Endothelial cell of umbilical vein (primary cell): ENCODE measurements around the gene PLB1. TPM values are rescaled to one million over a fixed set of nuclear protein-coding genes. Genes with fewer than 3 reads are reported as not detected.

Experiments
- BruUV-seq: library from RNA; stranded (reverse); fragments of 400-500 nt; replicated peaks from 2 replicates; lab custom pipeline; 2021; lab: Mats Ljungman, UMichigan
- CTCF ChIA-PET: fragments of 300-600, 350-600 bp; sonication (Branson Sonifier 250); formaldehyde crosslinking; loops from one replicate; lab custom pipeline; 2021; ENCODE audit warnings: antibody characterized with exemption, inconsistent platforms; lab: Charles Lee
- POLR2A ChIA-PET: fragments of 300-600, 350-600 bp; sonication (Branson Sonifier 250); formaldehyde crosslinking; loops from one replicate; lab custom pipeline; 2021; ENCODE audit warnings: antibody characterized with exemption, inconsistent platforms; lab: Charles Lee
- DNase-seq: peaks from one replicate; pipeline ENCODE4 v3.0.0-alpha.2; 2011; ENCODE audit warnings: low read depth, low spot score
- FAIRE-seq: peaks from 2 replicates; lab custom pipeline; 2011; peaks lifted over from hg19 to GRCh38; lab: Jason Lieb, UNC
- H2AFZ ChIP-seq: 2 replicates; pipeline ENCODE4 v1.6.0; 2012; ENCODE audit warnings: low read depth, low read length, control low read depth, inconsistent platforms
- H3K27ac ChIP-seq: 2 replicates; pipeline ENCODE4 v1.5.1; 2011; ENCODE audit warnings: low read depth, mild to moderate bottlenecking, control low read depth, low read length, moderate library complexity; ENCODE audit not compliant: insufficient read depth
- H3K27me3 ChIP-seq, 2 experiments: 2 replicates each; pipeline versions ENCODE4 v1.6.0 to v1.6.1; 2011; ENCODE audit warnings: low read length in 2 of 2, mixed read lengths in 1 of 2; ENCODE audit not compliant: control insufficient read depth in 2 of 2, insufficient read depth in 2 of 2
- H3K36me3 ChIP-seq, 2 experiments: 2 replicates in 1 of 2; 3 replicates in 1 of 2; pipeline ENCODE4 v1.5.1; 2011; ENCODE audit warnings: low read length in 2 of 2, mild to moderate bottlenecking in 1 of 2, moderate library complexity in 1 of 2; ENCODE audit not compliant: control insufficient read depth in 2 of 2, insufficient read depth in 2 of 2; ENCODE audit errors: extremely low read depth in 1 of 2
- H3K4me1 ChIP-seq: 3 replicates; pipeline ENCODE4 v1.5.1; 2011; ENCODE audit warnings: mild to moderate bottlenecking, low read length; ENCODE audit not compliant: control insufficient read depth, insufficient read depth; ENCODE audit errors: extremely low read depth
- H3K4me2 ChIP-seq: 2 replicates; pipeline ENCODE4 v1.6.1; 2011; ENCODE audit warnings: low read length, control low read depth, mixed read lengths; ENCODE audit not compliant: insufficient read depth
- H3K4me3 ChIP-seq, 3 experiments: fragments of 200-600 bp in 1 of 3; sonication (generic), shearing (Covaris generic) in 1 of 3; replicated peaks in 1 of 3; 2 replicates each; pipeline ENCODE4 v1.5.1; 2011 to 2016; ENCODE audit warnings: control low read depth in 3 of 3, low read length in 3 of 3, mild to moderate bottlenecking in 2 of 3, inconsistent platforms in 1 of 3, low read depth in 1 of 3, moderate library complexity in 1 of 3; ENCODE audit not compliant: insufficient read depth in 1 of 3
- H3K79me2 ChIP-seq: 2 replicates; pipeline ENCODE4 v1.6.0; 2012; ENCODE audit warnings: low read length, inconsistent platforms; ENCODE audit not compliant: control insufficient read depth, insufficient read depth
- H3K9ac ChIP-seq: replicated peaks from 2 replicates; pipeline ENCODE3; 2011; ENCODE audit warnings: low read length, control low read depth; ENCODE audit not compliant: insufficient read depth; ENCODE audit errors: extremely low read depth
- H3K9me1 ChIP-seq: replicated peaks from 3 replicates; pipeline ENCODE4 v1.6.0; 2011; ENCODE audit warnings: mild to moderate bottlenecking, low read length; ENCODE audit not compliant: control insufficient read depth, insufficient read depth; ENCODE audit errors: extremely low read depth
- H3K9me3 ChIP-seq: replicated peaks from 2 replicates; pipeline ENCODE4 v1.5.1; 2012; ENCODE audit warnings: low read length, inconsistent platforms; ENCODE audit not compliant: control insufficient read depth, insufficient read depth
- H4K20me1 ChIP-seq: replicated peaks from 2 replicates; pipeline ENCODE3; 2011; ENCODE audit warnings: mild to moderate bottlenecking, low read length; ENCODE audit not compliant: control insufficient read depth, insufficient read depth; ENCODE audit errors: extremely low read depth
- EZH2 ChIP-seq: IDR thresholded peaks from 2 replicates; pipeline ENCODE4 v1.6.1; 2012; ENCODE audit warnings: borderline replicate concordance, low read depth, mild to moderate bottlenecking, moderate library complexity, low read length, inconsistent platforms; ENCODE audit not compliant: severe bottlenecking
- FOS ChIP-seq: IDR thresholded peaks from 2 replicates; pipeline ENCODE4 v1.6.1; 2011; ENCODE audit warnings: mild to moderate bottlenecking, low read length, moderate library complexity, borderline replicate concordance; ENCODE audit not compliant: insufficient read depth
- GATA2 ChIP-seq: IDR thresholded peaks from 2 replicates; pipeline ENCODE4 v1.7.0; 2011; ENCODE audit warnings: low read depth, mild to moderate bottlenecking, moderate library complexity, mixed read lengths, low read length; ENCODE audit not compliant: insufficient read length, insufficient read depth
- MYC ChIP-seq: IDR thresholded peaks from one replicate; pipeline ENCODE4 v1.6.1; 2011; ENCODE audit warnings: mild to moderate bottlenecking, low read depth, low read length
- dilution Hi-C: fragments of 300-500 bp; cut with MboI; formaldehyde crosslinking; loops from one replicate; pipeline ENCODE4 v1.15.0; 2019; ENCODE audit warnings: low sequenced_read_pairs; ENCODE audit not compliant: extremely low pct_ligation_motif_present
- intact Hi-C: fragments of 100-400 bp; cut with micrococcal nuclease; formaldehyde crosslinking; loops from one replicate; pipeline ENCODE4 v1.10.0; 2022
- polyA plus RNA-seq, 4 experiments: library from polyadenylated mRNA; depleted of rRNA in 3 of 4; stranded (reverse) in 3 of 4; unstranded in 1 of 4; fragments of >200 nt; gene quantifications; 2 replicates each; pipeline versions ENCODE4 v1.2.1 to v1.2.3, GENCODE V29; 2011 to 2012; ENCODE audit warnings: missing spikeins in 1 of 4
- total RNA-seq: library from RNA; stranded (reverse); gene quantifications from 2 replicates; pipeline ENCODE4 v1.2.3, GENCODE V29; 2021
- TF ChIP-seq, protein P1 (sequence below), 2 donors: IDR thresholded peaks; 1 replicate in 1 of 2; 2 replicates in 1 of 2; pipeline ENCODE4 v1.5.1; 2011; ENCODE audit warnings: low read length in 2 of 2, mild to moderate bottlenecking in 2 of 2, moderate library complexity in 2 of 2, control low read depth in 1 of 2, inconsistent platforms in 1 of 2, low read depth in 1 of 2; ENCODE audit not compliant: insufficient read depth in 1 of 2; ENCODE audit errors: extremely low read depth in 1 of 2
- TF ChIP-seq, protein P2 (sequence below): IDR thresholded peaks from 2 replicates; pipeline ENCODE4 v1.6.1; 2011; ENCODE audit not compliant: insufficient read depth, insufficient read length

PLB1 gene
- total and polyA plus RNA-seq, 2 donors (not counting 3 experiments of a cell fraction or from before 2014, with no cell fraction given): 0.75 to 0.80 TPM

DNA sequence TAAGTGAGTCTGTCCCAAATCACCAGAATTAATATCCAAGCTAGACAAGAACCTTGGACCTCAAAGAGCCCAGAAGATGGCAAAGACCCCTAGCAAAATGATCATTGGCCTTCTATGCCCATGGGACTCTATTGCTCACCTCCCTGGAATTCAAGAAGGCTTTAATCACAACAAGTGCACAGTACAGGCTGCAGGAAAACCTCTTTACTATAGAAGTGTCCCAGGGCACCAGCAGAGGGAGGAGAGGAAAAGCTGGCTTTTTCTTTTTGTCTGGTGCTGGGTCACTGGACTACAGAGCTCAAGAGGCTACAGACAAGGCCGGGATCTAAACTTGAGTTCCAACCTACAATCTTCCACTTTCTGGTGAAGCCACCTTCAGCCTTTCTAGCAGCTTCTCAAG lies 167.5 kb downstream of the PLB1 start:
- Histone ChIP-seq H3K4me3 (no peak overlapping the region), H3K9ac (no peak overlapping the region), H3K4me2 (no peak overlapping the region), H3K9me3 (no peaks in the 10 kb centered on the region), H3K9me1 (no peaks in the 10 kb centered on the region), H4K20me1 (no peaks in the 10 kb centered on the region), H3K4me1 (peaks cover 42% of the 10 kb centered on the region), H3K79me2 (no peaks in the 10 kb centered on the region), H3K27me3 (no peaks in the 10 kb centered on the region), H3K27ac (peak overlapping the region; percentile 1), H3K36me3 (no peaks in the 10 kb centered on the region), H2AFZ (no peak overlapping the region)
- CTCF ChIA-PET: interaction anchor here (0.6 to 6.5 kb wide), 19 partner anchors 8 to 112 kb away, joined by 3 to 75 read pairs (median 4); partner anchors contain the start of gene PPP1CB
- intact Hi-C loops: loop anchor here (1.0 to 5.0 kb wide), 3 partner anchors 53 to 90 kb away; no protein-coding TSS in a partner anchor
- TF ChIP-seq, protein P1, sequence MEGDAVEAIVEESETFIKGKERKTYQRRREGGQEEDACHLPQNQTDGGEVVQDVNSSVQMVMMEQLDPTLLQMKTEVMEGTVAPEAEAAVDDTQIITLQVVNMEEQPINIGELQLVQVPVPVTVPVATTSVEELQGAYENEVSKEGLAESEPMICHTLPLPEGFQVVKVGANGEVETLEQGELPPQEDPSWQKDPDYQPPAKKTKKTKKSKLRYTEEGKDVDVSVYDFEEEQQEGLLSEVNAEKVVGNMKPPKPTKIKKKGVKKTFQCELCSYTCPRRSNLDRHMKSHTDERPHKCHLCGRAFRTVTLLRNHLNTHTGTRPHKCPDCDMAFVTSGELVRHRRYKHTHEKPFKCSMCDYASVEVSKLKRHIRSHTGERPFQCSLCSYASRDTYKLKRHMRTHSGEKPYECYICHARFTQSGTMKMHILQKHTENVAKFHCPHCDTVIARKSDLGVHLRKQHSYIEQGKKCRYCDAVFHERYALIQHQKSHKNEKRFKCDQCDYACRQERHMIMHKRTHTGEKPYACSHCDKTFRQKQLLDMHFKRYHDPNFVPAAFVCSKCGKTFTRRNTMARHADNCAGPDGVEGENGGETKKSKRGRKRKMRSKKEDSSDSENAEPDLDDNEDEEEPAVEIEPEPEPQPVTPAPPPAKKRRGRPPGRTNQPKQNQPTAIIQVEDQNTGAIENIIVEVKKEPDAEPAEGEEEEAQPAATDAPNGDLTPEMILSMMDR (IDR thresholded peaks at IDR 0.05; ENCODE audit: extremely low read depth in 1 of 2, insufficient read depth in 1 of 2, low read depth in 1 of 2, low read length in 2 of 2): peak; percentile 18 to 38
- TF ChIP-seq GATA2 (no peak), EZH2 (no peak), MYC (no peak), FOS (no peak)
- TF ChIP-seq, protein P2, sequence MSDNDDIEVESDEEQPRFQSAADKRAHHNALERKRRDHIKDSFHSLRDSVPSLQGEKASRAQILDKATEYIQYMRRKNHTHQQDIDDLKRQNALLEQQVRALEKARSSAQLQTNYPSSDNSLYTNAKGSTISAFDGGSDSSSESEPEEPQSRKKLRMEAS: no peak
- BruUV-seq: no TSS peak
- POLR2A ChIA-PET: interaction anchor here (0.6 to 1.1 kb wide), 2 partner anchors 87 to 99 kb away, joined by 3 read pairs; no protein-coding TSS in a partner anchor
- dilution Hi-C loops: no loop called here
- DNase-seq (peak; percentile 76), FAIRE-seq (no peak)
